Rectal smooth muscle tissue (tissue), 1 donor: ENCODE measurements around the gene AMZ1.

Source experiments
- H3K27ac ChIP-seq: one replicate; pipeline ENCODE4 v1.7.0; 2013; ENCODE audit warnings: low read depth, low read length, inconsistent platforms
- H3K27me3 ChIP-seq: one replicate; pipeline ENCODE4 v1.7.0; 2013; ENCODE audit warnings: low read length; ENCODE audit not compliant: control insufficient read depth, insufficient read depth
- H3K36me3 ChIP-seq: one replicate; pipeline ENCODE4 v1.7.0; 2013; ENCODE audit warnings: low read length; ENCODE audit not compliant: control insufficient read depth, insufficient read depth
- H3K4me1 ChIP-seq: one replicate; pipeline ENCODE4 v1.7.0; 2013; ENCODE audit warnings: low read length; ENCODE audit not compliant: control insufficient read depth, insufficient read depth
- H3K4me3 ChIP-seq: one replicate; pipeline ENCODE4 v1.7.0; 2013; ENCODE audit warnings: low read length
- H3K9ac ChIP-seq: one replicate; pipeline ENCODE4 v1.7.0; 2013; ENCODE audit warnings: low read length

AMZ1 gene

DNA sequence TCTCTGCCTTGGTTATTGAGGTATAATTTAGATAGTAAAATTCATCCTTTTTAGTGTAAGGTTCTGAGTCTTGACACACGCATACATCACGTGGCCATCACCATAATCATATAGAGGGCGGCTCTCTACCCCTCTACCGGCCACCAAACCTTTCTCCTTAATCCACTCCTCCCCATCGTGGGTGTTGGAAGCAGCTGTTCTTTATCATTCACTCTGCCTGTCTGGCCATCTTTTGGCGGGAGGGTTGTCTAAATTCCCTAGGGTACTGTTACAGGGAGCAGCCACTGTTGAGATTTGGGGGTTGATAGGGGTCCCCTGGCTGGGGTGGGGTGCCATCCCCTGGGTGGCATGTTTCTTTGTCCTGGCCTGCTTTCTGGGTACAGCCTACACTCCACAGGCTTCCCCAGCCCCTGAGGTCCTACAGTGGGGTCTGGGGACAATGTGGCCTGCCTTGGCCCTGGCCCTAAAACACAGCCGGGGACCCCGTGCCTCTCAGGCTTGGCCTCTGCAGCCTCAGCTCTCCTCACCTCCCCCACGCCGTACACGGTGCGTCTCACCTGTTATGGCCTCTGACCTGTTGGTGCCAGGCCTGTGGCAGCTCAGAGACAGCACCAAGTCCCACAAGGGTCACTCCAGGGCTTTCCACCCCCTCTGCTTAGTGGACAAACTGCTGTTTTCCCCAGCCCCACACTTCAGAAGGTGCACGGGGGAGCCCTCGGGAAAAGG is 17.5 kb downstream of the AMZ1 start:
- Histone ChIP-seq H3K4me1 (no peaks in the 10 kb centered on the region), H3K4me3 (no peak overlapping the region), H3K27me3 (no peaks in the 10 kb centered on the region), H3K36me3 (no peaks in the 10 kb centered on the region), H3K9ac (no peak overlapping the region), H3K27ac (no peak overlapping the region)

DNA sequence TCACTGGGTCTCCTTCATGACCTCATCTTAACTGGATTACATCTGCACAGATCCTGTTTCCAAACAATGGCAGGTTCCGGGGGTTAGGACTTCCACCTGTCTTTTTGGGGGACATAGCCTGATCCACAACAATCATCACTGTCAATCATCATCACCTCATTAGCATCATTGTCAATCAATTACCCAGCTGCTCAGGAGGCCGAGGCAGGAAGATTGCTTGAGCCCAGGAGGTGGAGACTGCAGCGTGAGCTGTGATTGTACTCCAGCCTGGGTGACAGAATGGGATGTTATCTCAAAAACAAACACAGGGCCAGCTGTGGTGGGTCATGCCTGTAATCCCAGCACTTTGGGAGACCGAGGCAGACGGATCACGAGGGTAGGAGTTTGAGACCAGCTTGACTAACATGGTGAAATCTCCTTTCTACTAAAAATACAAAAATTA is 18.7 kb downstream of the AMZ1 start:
- no peak overlapping the region for H3K27ac ChIP-seq

DNA sequence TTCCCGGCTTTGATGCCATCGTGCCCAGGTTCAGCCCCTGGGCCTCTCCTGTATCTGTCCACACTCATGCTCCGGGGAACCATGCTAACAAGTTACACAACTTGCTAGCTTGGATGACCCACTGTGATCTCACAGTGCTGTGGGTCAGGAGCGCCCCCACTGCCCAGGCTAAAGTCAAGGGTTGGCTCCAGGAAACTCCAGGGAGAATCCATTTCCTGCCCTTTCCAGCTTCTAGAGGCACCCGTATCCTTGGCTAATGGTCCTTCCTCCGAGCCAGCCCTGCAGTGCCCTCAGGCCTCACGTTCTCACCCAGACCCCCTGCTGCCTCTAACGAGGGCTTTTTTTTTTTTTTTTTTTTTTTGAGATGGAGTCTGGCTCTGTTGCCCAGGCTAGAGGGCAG is 19.5 kb downstream of the AMZ1 start:
- no peak overlapping the region for H3K9ac ChIP-seq
- no peaks in the 10 kb centered on the region for H3K36me3 ChIP-seq
- no peaks in the 10 kb centered on the region for H3K4me1 ChIP-seq
- H3K27ac ChIP-seq: no peak overlapping the region
- no peaks in the 10 kb centered on the region for H3K27me3 ChIP-seq
- no peak overlapping the region for H3K4me3 ChIP-seq

More for the DNA sequence above, 18.7 kb downstream of the AMZ1 start:
- Histone ChIP-seq H3K4me1 (no peaks in the 10 kb centered on the region), H3K4me3 (no peak overlapping the region), H3K36me3 (no peaks in the 10 kb centered on the region), H3K27me3 (no peaks in the 10 kb centered on the region), H3K9ac (no peak overlapping the region)

DNA sequence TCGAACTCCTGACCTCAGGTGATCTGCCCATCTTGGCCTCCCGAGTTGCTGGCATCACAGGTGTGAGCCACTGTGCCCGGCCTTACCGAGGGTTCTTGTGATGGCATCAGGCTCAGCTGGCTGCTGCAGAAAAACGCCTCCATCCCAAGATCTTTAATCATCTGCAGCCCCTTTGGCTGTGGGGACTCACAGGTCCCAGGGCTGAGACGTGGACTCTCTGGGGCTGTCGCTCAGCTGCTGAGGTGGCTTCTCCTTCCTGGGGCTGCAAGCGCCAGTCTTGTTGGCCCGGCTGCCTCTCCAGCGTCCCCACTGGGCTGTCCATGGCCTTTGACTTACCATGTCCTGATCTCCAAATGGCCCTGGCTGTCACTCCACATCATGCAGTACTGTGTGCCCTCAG is 20.0 kb downstream of the AMZ1 start:
- Histone ChIP-seq H3K27ac (no peak overlapping the region), H3K4me3 (no peak overlapping the region), H3K4me1 (no peaks in the 10 kb centered on the region), H3K36me3 (no peaks in the 10 kb centered on the region), H3K27me3 (no peaks in the 10 kb centered on the region), H3K9ac (no peak overlapping the region)

DNA sequence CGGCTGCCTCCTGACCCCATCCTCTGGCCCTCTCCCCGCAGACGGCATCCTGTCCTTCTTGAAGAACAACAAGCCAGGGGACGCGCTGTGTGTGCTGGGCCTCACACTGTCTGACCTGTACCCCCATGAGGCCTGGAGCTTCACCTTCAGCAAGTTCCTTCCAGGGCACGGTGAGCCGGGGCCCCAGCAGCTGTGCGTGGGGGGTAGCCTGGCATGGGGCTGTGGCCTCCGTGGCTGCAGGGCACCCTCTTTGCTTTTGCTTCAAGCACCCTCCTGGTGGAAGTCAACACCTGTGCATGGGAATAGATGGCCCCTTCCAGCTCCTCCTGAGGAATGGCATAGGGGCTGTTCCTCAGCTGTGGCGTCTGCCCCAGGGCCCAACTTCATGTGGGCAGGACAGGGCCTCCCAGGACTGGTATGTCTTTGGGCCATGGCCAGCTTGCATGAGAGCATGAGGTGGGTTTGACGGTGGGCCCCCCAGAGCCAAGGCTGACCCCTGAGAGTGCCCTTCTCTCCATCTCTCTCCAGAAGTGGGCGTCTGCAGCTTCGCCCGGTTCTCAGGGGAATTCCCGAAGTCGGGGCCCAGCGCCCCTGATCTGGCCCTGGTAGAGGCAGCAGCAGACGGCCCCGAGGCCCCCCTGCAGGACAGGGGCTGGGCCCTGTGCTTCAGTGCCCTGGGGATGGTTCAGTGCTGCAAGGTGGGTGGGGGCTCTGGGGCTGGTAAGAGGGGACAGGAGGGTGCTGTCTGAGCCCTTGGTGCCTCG is 20.7 kb downstream of the AMZ1 start:
- Histone ChIP-seq H3K27ac (no peak overlapping the region), H3K27me3 (no peaks in the 10 kb centered on the region), H3K9ac (no peak overlapping the region), H3K4me3 (no peak overlapping the region), H3K36me3 (no peaks in the 10 kb centered on the region), H3K4me1 (no peaks in the 10 kb centered on the region)

DNA sequence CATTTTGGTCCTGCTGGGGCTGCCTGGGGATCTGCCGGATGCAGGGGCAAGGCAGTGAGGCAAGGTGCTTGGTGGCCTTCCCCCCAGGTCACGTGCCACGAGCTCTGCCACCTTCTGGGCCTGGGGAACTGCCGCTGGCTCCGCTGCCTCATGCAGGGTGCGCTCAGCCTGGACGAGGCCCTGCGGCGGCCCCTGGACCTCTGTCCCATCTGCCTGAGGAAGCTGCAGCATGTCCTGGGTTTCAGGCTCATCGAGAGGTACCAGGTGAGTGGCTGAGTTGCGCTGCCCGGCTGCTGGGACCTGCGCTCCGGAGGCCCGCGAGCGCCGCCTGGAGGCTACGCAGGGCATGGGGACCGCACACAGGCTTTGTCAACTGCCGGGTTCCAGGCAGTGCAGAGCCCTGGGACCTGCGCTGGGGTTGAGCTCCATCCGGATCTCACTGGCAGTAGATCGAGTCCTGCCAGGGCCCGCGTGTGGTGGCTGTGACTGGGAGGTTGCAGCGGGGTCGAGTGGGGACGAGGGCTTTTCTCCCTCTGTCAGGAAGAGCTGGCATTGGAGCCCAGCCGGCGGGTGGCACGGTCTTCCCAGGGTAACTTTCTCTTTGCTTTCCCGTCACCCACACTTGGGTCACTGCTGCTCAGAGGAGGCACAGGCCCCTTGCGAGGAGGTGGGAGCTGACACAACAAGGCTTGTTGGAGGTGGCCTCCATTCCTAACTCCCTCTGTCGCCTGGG is 21.7 kb downstream of the AMZ1 start:
- Histone ChIP-seq H3K4me3 (peak overlapping the region; percentile 20), H3K27ac (no peak overlapping the region), H3K27me3 (no peaks in the 10 kb centered on the region), H3K9ac (no peak overlapping the region), H3K4me1 (no peaks in the 10 kb centered on the region), H3K36me3 (no peaks in the 10 kb centered on the region)

DNA sequence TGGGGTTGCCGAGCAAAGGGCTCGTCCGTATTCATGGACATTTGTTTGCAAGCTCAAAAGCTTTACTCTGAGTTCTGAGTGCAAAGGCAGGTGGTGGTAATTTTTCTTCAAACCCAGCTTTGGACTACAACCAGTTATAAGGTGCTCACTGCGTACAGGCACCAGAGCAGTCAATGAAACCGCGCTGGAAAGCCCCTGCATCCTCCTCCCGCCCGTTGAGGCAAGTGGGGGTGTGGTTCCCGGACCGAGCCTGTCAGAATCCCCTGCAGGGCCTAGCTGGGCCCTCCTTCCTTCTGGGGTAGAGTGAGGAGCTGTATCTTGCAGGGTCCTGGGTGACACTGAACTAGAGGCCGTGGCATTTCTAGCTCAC is 22.3 kb downstream of the AMZ1 start:
- Histone ChIP-seq H3K4me3 (peak overlapping the region; percentile 2), H3K9ac (no peak overlapping the region), H3K27me3 (no peaks in the 10 kb centered on the region), H3K4me1 (no peaks in the 10 kb centered on the region), H3K27ac (no peak overlapping the region), H3K36me3 (no peaks in the 10 kb centered on the region)

DNA sequence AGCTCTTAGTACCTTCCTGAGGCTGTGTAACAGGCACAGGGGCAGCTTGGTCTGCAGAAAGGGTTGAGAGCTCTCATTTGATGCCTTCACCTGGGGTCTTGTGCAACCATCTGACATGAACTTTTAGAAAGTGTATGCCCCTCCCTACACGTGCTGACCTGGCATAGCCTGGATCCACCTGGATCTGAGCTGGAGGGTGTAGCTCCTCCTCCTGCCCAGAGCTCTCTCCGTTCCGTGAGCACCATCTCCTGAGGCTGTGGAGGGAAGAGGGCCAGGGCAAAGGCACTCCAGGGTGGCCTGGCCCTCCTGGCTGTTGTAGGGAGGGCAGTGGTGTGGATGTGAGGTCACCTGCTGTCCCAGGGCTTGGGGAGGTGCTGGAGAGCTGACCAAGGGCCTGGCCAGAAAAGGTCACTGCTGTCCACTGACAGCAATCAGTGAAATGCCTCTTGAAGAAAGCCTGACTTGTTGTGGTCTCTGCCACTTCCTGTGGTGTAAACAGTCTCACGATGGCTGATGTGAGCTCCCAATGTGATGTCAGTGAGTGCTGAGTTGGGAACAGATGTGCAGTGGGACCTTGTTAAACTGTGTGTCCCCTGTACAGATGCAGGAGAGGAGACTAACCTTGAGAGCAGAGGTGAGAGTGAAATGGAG is 23.0 kb downstream of the AMZ1 start:
- Histone ChIP-seq H3K27me3 (no peaks in the 10 kb centered on the region), H3K9ac (no peak overlapping the region), H3K4me3 (no peak overlapping the region), H3K36me3 (no peaks in the 10 kb centered on the region), H3K27ac (no peak overlapping the region), H3K4me1 (no peaks in the 10 kb centered on the region)

DNA sequence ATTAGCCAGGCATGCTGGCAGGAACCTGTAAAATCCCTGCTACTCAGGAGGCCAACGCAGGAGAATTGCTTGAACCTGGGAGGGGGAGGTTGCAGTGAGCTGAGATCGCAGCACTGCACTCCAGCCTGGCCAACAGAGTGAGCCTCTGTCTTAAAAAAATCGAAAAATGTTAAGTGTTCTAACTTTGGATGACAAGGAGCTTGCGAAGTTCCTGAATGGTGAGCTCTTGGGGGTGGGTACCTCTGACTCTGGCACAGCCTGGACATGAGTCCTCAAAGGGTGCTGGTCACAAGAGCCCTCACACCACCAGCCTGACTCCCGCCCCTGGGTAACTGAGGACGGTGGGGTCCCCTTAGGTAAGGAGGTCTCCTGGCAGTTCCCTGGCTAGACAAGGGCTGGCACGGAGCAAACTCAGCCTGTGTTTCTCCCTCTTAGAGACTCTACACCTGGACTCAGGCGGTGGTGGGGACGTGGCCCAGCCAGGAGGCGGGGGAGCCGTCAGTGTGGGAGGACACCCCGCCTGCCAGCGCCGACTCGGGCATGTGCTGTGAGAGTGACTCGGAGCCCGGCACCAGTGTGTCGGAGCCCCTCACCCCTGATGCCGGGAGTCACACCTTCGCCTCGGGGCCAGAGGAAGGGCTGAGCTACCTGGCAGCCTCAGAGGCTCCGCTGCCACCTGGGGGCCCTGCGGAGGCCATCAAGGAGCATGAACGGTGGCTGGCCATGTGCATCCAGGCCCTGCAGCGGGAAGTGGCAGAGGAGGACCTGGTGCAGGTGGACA is 24.1 kb downstream of the AMZ1 start:
- no peak overlapping the region for H3K27ac ChIP-seq

DNA sequence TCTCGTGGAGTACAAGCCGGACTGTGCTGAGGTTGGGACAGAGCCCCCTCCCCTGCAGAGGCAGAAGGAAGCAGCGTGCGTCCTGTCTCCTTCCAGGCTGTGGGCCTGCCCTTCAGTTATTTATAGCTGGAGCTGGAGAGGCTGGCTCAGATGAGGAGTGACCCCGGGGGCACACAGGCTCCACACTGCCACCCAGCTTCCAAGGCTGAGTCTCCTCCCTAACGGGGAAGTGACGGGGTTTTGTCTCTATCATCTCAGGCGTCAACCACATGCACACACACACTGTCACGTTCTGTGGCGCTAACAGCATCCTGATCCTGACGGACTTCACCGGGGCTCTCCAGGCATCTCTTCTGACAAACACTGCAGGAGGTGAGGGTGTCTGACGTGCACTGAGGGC is 25.4 kb downstream of the AMZ1 start:
- H3K4me1 ChIP-seq: peaks cover 13% of the 10 kb centered on the region
- no peak overlapping the region for H3K27ac ChIP-seq
- H3K9ac ChIP-seq: no peak overlapping the region

More for the DNA sequence above, 24.1 kb downstream of the AMZ1 start:
- H3K4me1 ChIP-seq: peaks cover 6% of the 10 kb centered on the region
- H3K36me3 ChIP-seq: no peaks in the 10 kb centered on the region
- no peak overlapping the region for H3K9ac ChIP-seq
- no peak overlapping the region for H3K4me3 ChIP-seq
- H3K27me3 ChIP-seq: no peaks in the 10 kb centered on the region

DNA sequence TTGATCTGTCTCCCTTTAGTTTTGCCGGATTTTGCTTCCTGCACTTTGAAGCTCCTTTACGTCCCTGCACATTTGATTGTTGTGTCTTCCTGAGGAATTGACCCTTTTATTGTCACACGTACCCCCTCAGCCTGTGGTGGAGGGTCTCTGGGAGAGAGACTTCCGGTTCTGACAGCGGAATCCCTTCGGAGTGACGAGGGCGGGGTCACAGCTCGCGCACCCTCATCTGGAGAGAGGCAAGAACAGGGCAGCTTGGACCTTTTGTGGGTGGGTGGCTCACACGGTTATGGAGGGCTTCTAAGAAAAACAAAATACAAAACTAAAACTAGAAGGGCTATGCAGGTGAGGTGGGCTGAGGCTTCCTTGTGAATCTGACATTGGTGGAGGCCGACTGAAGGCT is 26.0 kb downstream of the AMZ1 start:
- H3K9ac ChIP-seq: no peak overlapping the region
- peaks cover 13% of the 10 kb centered on the region for H3K4me1 ChIP-seq
- H3K4me3 ChIP-seq: no peak overlapping the region
- H3K36me3 ChIP-seq: no peaks in the 10 kb centered on the region
- no peaks in the 10 kb centered on the region for H3K27me3 ChIP-seq
- no peak overlapping the region for H3K27ac ChIP-seq

More for the DNA sequence above, 25.4 kb downstream of the AMZ1 start:
- no peaks in the 10 kb centered on the region for H3K27me3 ChIP-seq
- no peaks in the 10 kb centered on the region for H3K36me3 ChIP-seq
- H3K4me3 ChIP-seq: no peak overlapping the region
